Fibroblast of mammary gland (primary cell): ENCODE data around the gene CEP164.

Experiments
- DNase-seq: peaks from one replicate; pipeline ENCODE4 v3.0.0-alpha.2; 2010; ENCODE audit warnings: low read depth
- H3K4me3 ChIP-seq: 2 replicates; pipeline ENCODE4 v1.5.1; 2011; ENCODE audit warnings: low read depth, mild to moderate bottlenecking, low read length, moderate library complexity; ENCODE audit not compliant: control insufficient read depth
- TF ChIP-seq, protein P1 (sequence below): conservative IDR thresholded peaks from 2 replicates; pipeline ENCODE4 v1.5.1; 2011; ENCODE audit warnings: low read depth, low read length, inconsistent platforms; ENCODE audit not compliant: control insufficient read depth, insufficient read depth

The CEP164 gene

DNA sequence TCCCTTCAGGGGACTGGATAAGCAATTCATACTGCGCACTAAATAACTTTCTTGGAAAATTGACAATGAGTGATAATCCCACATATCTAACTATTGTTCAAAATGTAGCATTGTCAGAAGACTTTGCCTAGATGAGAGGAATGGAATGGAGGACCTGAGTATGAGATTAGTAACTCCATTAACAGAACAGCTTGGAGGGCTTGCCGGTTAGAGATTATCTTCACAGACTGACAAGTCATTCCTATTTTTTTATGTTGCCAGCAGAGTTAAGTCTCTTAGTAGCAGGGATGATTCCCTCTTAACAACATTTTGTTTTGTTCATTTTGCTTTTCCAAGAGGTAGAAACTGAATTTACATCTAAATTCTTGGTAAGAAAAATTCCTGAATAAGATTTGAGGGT lies 43.6 kb upstream of the CEP164 start:
- DNase-seq = no peak
- H3K4me3 ChIP-seq = no peak overlapping the region
- TF ChIP-seq, protein P1, sequence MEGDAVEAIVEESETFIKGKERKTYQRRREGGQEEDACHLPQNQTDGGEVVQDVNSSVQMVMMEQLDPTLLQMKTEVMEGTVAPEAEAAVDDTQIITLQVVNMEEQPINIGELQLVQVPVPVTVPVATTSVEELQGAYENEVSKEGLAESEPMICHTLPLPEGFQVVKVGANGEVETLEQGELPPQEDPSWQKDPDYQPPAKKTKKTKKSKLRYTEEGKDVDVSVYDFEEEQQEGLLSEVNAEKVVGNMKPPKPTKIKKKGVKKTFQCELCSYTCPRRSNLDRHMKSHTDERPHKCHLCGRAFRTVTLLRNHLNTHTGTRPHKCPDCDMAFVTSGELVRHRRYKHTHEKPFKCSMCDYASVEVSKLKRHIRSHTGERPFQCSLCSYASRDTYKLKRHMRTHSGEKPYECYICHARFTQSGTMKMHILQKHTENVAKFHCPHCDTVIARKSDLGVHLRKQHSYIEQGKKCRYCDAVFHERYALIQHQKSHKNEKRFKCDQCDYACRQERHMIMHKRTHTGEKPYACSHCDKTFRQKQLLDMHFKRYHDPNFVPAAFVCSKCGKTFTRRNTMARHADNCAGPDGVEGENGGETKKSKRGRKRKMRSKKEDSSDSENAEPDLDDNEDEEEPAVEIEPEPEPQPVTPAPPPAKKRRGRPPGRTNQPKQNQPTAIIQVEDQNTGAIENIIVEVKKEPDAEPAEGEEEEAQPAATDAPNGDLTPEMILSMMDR = no peak

DNA sequence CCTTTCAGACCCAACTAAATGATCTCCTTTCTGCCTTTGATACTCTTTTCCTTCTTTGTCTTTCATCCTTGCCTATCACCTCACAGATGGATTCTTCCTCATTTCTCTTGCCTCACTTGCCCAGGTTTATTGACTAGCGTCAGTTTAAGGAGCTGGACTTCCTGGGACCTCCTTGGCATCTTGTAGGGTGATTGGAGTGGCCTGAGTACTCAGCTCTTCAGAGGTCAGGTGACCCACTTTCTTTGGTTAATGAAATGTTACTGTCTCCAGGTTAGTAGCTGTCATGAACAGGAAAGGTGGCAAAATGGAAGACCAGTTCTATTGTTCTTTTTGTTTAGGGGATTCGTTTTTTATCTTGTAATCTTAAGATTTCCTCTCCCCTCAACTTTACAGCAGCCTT lies 41.1 kb upstream of the CEP164 start:
- TF ChIP-seq, protein P1 = no peak
- H3K4me3 ChIP-seq = no peak overlapping the region
- DNase-seq = no peak

DNA sequence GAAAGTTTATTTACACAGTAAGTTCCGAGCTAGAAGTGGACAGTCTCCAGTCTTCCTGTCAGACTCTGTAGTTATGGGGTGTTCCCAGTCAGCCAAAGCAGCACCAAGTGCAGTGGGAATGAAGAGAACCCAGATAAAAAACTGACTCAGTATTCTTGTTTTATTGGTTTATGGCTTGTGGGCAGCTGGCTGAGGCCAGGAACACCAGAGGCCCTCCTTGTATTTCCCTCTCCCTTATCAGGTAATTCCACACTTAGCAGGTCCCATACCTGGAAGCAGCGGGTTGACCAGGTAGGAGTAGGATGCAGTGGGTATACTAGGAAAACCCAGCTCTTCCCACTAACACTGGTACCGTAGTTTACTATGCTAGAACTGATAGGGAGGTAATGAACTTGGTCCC lies 40.0 kb upstream of the CEP164 start:
- H3K4me3 ChIP-seq = no peak overlapping the region
- TF ChIP-seq, protein P1 = no peak
- no peak for DNase-seq

DNA sequence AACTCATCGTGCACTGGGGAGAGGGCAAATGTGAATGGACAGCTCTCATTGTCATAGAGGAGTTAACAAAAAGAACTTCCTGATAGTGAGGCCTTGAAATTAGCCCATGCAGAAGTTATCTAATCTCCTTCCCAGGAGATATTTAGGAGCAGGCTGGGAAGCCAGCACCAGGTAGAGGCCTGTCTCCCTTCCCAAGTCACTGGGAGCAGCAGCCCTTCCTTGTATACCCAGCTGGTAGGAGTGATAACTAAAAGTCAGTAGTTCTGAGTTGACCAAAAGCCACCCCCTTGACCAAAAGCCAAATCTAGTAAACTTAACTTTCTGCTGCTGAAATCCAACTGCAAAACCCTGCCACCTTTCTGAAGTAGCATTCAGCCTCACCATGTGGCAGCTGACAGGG lies 37.9 kb upstream of the CEP164 start:
- DNase-seq = no peak
- no peak overlapping the region for H3K4me3 ChIP-seq
- TF ChIP-seq, protein P1 = no peak

DNA sequence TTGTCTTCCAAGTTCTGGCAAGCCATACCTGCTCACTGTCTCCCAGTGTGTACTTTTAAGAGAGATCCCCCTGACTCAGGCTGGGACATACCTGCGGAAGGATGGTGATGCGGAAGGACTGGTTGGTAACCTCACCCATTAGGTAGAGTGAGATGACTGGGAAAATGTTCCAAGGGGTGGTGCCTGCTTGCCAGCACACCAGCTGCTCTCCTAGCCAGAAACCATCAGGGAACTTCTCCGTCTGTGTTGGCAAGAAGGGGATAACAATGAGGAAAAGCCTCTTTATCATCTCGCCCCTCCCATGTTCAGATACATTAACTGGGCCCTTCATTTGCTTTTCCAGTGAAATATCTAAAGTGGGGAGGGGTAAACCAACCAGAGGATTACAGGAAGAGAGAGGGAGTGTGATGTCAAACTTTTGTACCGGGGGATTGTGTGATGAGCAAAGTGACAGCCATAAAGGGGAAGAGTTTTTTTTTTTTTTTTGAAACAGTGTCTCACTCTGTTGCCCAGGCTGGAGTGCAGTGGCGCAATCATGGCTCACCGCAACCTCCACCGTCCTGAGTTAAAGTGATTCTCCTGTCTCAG lies 36.8 kb upstream of the CEP164 start, which contains the start of gene BACE1-AS:
BACE1-AS (plus strand) TSS at position 538 of the 588 bp plus-strand sequence.
- TF ChIP-seq, protein P1 = no peak
- no peak for DNase-seq
- H3K4me3 ChIP-seq = no peak within 1 kb of the TSS

DNA sequence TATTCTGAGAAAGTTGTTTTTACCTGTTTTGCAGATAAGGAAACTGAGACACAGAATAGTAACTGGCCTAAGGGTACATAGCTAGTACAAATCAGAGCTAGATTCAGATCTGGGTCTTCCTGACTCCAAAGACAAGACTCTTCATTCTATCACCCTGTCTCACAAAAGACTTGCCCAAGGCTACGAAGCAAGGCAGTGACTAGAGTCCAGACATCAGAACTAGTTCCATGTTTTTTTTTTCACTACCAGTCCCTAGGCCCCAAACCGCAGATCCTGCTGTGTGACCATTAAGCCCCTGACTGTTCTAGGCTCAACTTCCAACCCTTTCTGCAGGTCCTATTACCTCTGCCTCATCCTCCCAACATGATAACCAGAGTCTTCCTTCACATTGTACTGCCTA lies 35.0 kb upstream of the CEP164 start:
- TF ChIP-seq, protein P1 = no peak
- H3K4me3 ChIP-seq = no peak overlapping the region
- no peak for DNase-seq
